ENCODE data around the gene ADGRA1. TPM values are rescaled to one million over a fixed set of nuclear protein-coding genes. Genes with fewer than 3 reads are reported as not detected.

The ADGRA1 gene
- total and polyA plus RNA-seq, 2 of the 8 experiments (the other 6 are each of a cell fraction or from before 2014, with no cell fraction given): 0.17 to 0.21 TPM

DNA sequence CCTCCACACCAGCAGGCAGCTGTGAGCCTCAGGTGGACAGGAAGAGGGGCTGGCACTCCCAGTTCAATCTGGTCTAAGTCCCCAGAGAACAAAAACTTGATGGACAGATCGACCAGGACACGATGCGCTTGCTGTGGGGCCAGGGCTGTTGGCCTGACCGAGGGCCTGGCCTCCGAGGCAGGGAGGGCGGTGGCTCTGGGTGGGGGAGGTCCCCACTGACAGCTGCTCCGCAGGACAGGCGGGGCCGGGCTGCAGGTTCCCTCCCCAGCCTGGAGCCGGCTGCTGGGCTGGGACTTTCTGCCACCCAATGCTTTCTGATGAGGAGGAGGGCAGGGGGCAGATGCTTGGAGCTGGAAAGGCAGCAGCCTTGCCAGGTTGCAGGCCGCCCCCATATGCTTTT, 37.4 kb upstream of the ADGRA1 start:
- H4K8ac ChIP-seq (ENCODE audit: extremely low read depth, insufficient read depth, low read length): no peak overlapping the region
- no peak overlapping the region for H3K18ac ChIP-seq (ENCODE audit: extremely low read depth, low read length)
- H3K23me2 ChIP-seq (ENCODE audit: low read depth, low read length): no peaks in the 10 kb centered on the region; the same call in 1 of the 2 replicates
- no peak overlapping the region for H3K4me3 ChIP-seq (ENCODE audit: extremely low read depth in 1 of 4, insufficient read depth in 2 of 4, low read depth in 3 of 4, low read length in 4 of 4)
- peaks cover 0 to 4% of the 10 kb centered on the region in 2 experiments for H4K20me1 ChIP-seq (replicated peaks in 1 of 2; ENCODE audit: control insufficient read depth in 1 of 2, insufficient read depth in 2 of 2, low read length in 2 of 2)
- no peak overlapping the region for H3K14ac ChIP-seq (ENCODE audit: insufficient read length)
- H4K5ac ChIP-seq (ENCODE audit: insufficient read length, low read depth, low read length): no peak overlapping the region
- no peaks in the 10 kb centered on the region for H3K79me1 ChIP-seq (ENCODE audit: low read depth, low read length)
- no peak overlapping the region for H3K4me2 ChIP-seq (ENCODE audit: insufficient read depth in 1 of 2, low read depth in 2 of 2, low read length in 2 of 2)
- peaks cover 0 to 3% of the 10 kb centered on the region in 2 experiments; a peak in 1 of 4 replicates for H3K9me3 ChIP-seq (ENCODE audit: insufficient read depth in 2 of 2, low read depth in 1 of 2, low read length in 1 of 2)
- H2BK12ac ChIP-seq (ENCODE audit: low read depth, low read length): no peak overlapping the region
- H2BK15ac ChIP-seq (ENCODE audit: low read length): no peak overlapping the region
- H2BK120ac ChIP-seq (replicated peaks; ENCODE audit: low read depth, low read length): no peak overlapping the region
- H2BK20ac ChIP-seq (ENCODE audit: low read length): no peak overlapping the region
- no peak overlapping the region for H3K23ac ChIP-seq (ENCODE audit: insufficient read length)
- DNase-seq (ENCODE audit: low read depth in 1 of 2, low spot score in 2 of 2): no peak
- H3K56ac ChIP-seq (replicated peaks; ENCODE audit: insufficient read length, low read depth, low read length): no peak overlapping the region
- H2AFZ ChIP-seq (ENCODE audit: low read length): no peak overlapping the region
- H3K4me1 ChIP-seq (replicated peaks in 1 of 4; ENCODE audit: control insufficient read depth in 3 of 4, insufficient read depth in 4 of 4, low read length in 3 of 4): no peaks in the 10 kb centered on the region
- H2AK5ac ChIP-seq (ENCODE audit: low read depth, low read length): no peak overlapping the region
- no peaks in the 10 kb centered on the region for H3K36me3 ChIP-seq (ENCODE audit: control insufficient read depth in 2 of 4, insufficient read depth in 4 of 4, low read length in 3 of 4)
- no peaks in the 10 kb centered on the region for H3K79me2 ChIP-seq (ENCODE audit: control insufficient read depth in 1 of 2, insufficient read depth in 2 of 2, low read length in 2 of 2)
- TF ChIP-seq BRCA1 (IDR thresholded peaks at IDR 0.05; ENCODE audit: low read depth, low read length) (no peak), TAF1 (IDR thresholded peaks at IDR 0.05; ENCODE audit: low read depth, low read length) (no peak), POLR2A (IDR thresholded peaks at IDR 0.05; ENCODE audit: control extremely low read depth in 1 of 2, low read depth in 2 of 2, low read length in 2 of 2) (no peak), SIX5 (IDR thresholded peaks at IDR 0.05; ENCODE audit: low read depth, low read length) (no peak), EP300 (IDR thresholded peaks at IDR 0.05; ENCODE audit: borderline replicate concordance in 1 of 2, low read depth in 2 of 2, low read length in 2 of 2) (no peak), KDM1A (IDR thresholded peaks at IDR 0.05; ENCODE audit: borderline replicate concordance, low read length) (no peak), SP1 (IDR thresholded peaks at IDR 0.05; ENCODE audit: low read depth, low read length) (no peak), HDAC2 (IDR thresholded peaks at IDR 0.05; ENCODE audit: borderline replicate concordance in 1 of 2, low read depth in 2 of 2, low read length in 2 of 2) (no peak)
- H3K4ac ChIP-seq (replicated peaks; ENCODE audit: insufficient read length, low read depth, low read length): no peak overlapping the region
- CTCF ChIA-PET (ENCODE audit: partially characterized antibody): interaction anchor here (1.0 to 1.6 kb wide), 6 partner anchors 12 to 591 kb away, joined by 3 to 4 read pairs (median 3); no protein-coding TSS in a partner anchor
- no peak for FAIRE-seq
- POLR2A ChIA-PET (ENCODE audit: partially characterized antibody): no interaction called here
- 95% methylated on average over 4 of the region's 11 CpGs; no CpG with 5 or more reads in 1 of the 2 experiments for WGBS, 2 experiments (ENCODE audit: extremely low coverage in 1 of 2, insufficient coverage in 1 of 2, insufficient read length in 1 of 2, insufficient replicate concordance in 2 of 2, low coverage in 1 of 2, low lambda C conversion rate in 2 of 2, missing lambda C conversion rate in 1 of 2)
- H4K91ac ChIP-seq (replicated peaks; ENCODE audit: insufficient read length, low read length): no peak overlapping the region
- H2BK5ac ChIP-seq (ENCODE audit: low read depth, low read length): no peak overlapping the region
- H3K27ac ChIP-seq (ENCODE audit: low read depth, low read length): no peak overlapping the region
- H3K27me3 ChIP-seq (replicated peaks in 1 of 4; ENCODE audit: control insufficient read depth in 3 of 4, extremely low read depth in 1 of 4, insufficient read depth in 3 of 4, low read length in 3 of 4): no peaks in the 10 kb centered on the region
- H3K9ac ChIP-seq (replicated peaks in 1 of 4; ENCODE audit: extremely low read depth in 1 of 4, low read depth in 3 of 4, low read length in 3 of 4): no peak overlapping the region
